Nephron (organoid): ENCODE data around the gene IGDCC3.

Experiments used
- H3K27ac Mint-ChIP-seq, 3 experiments: 2 replicates each; pipeline ENCODE4 v1.8.0; 2020; ENCODE audit warnings: mixed read lengths in 3 of 3, mild to moderate bottlenecking in 2 of 3, moderate library complexity in 1 of 3
- H3K27me3 Mint-ChIP-seq: 2 replicates; pipeline ENCODE4 v1.8.0; 2021; ENCODE audit warnings: low read depth, mild to moderate bottlenecking, moderate library complexity, mixed read lengths
- H3K36me3 Mint-ChIP-seq: 2 replicates; pipeline ENCODE4 v1.8.0; 2020; ENCODE audit warnings: low read depth, mixed read lengths
- H3K4me1 Mint-ChIP-seq: 2 replicates; pipeline ENCODE4 v1.8.0; 2020; ENCODE audit warnings: mixed read lengths
- H3K4me3 Mint-ChIP-seq, 3 experiments: 2 replicates each; pipeline ENCODE4 v1.8.0; 2020; ENCODE audit warnings: mild to moderate bottlenecking in 3 of 3, mixed read lengths in 3 of 3, moderate library complexity in 2 of 3
- H3K9me3 Mint-ChIP-seq: 2 replicates; pipeline ENCODE4 v1.8.0; 2020; ENCODE audit warnings: mixed read lengths
- TF ChIP-seq, protein P1 (sequence below), 3 experiments: fragments of 200-600 bp; sonication (generic); IDR thresholded peaks; one replicate each; pipeline ENCODE4 v1.5.0; 2021; ENCODE audit warnings: antibody characterized with exemption in 3 of 3; ENCODE audit not compliant: unreplicated experiment in 3 of 3

IGDCC3 gene

DNA sequence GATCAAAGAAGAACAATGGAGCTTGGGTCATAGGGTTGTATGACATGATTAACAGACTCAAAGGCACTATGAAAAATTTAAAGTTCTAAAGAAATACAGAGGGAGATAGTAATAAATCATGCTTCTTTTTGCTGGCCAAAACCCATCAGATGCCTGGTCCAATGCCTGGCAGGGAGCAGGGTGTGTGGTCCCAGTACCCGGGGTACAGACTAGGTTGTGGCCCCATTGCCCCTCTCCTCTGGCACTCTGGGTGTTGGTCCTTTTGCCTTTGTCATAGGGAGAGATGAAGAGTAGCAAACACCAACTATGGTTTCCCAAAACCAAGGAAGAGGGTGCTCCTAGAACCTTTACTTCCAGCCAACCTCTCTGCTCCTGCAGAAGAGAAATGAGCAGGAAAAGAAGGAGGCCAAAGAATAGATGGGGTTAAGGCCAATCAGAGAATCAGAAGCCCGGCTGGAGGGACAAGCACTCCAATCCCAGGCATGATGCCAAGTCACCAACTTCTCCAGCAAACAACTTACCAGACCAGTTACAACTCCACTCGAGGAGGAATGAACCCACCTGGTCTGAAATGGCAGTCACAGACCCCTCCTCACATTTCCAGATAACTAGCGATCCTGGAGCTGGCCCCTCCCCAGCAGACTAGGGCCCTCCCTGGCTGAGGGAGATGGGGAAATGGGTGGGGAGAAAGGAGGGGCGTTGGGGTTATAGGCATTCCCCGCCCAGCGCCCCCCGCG is 1.8 kb downstream of the IGDCC3 start:
- Mint-ChIP-seq H3K4me3 (peak overlapping the region; percentile 87 to 97 (median 89)), H3K27ac (peak overlapping the region; percentile 21 to 89 (median 86)), H3K36me3 (peaks cover 29% of the 10 kb centered on the region), H3K27me3 (peaks cover 29% of the 10 kb centered on the region), H3K9me3 (no peaks in the 10 kb centered on the region), H3K4me1 (peaks cover 33% of the 10 kb centered on the region)
- TF ChIP-seq, protein P1, sequence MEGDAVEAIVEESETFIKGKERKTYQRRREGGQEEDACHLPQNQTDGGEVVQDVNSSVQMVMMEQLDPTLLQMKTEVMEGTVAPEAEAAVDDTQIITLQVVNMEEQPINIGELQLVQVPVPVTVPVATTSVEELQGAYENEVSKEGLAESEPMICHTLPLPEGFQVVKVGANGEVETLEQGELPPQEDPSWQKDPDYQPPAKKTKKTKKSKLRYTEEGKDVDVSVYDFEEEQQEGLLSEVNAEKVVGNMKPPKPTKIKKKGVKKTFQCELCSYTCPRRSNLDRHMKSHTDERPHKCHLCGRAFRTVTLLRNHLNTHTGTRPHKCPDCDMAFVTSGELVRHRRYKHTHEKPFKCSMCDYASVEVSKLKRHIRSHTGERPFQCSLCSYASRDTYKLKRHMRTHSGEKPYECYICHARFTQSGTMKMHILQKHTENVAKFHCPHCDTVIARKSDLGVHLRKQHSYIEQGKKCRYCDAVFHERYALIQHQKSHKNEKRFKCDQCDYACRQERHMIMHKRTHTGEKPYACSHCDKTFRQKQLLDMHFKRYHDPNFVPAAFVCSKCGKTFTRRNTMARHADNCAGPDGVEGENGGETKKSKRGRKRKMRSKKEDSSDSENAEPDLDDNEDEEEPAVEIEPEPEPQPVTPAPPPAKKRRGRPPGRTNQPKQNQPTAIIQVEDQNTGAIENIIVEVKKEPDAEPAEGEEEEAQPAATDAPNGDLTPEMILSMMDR (IDR thresholded peaks at IDR 0.05; ENCODE audit: unreplicated experiment in 3 of 3) = no peak

GRCh38 chr15:65374821-65375401 is 2.9 kb downstream of the IGDCC3 start:
- peak overlapping the region; percentile 61 to 97 (median 89) for H3K4me3 Mint-ChIP-seq
- TF ChIP-seq, protein P1 (IDR thresholded peaks at IDR 0.05; ENCODE audit: unreplicated experiment in 3 of 3) = no peak
- H3K9me3 Mint-ChIP-seq = no peaks in the 10 kb centered on the region
- H3K4me1 Mint-ChIP-seq = peaks cover 29% of the 10 kb centered on the region
- H3K27ac Mint-ChIP-seq = no peak overlapping the region
- peaks cover 29% of the 10 kb centered on the region for H3K36me3 Mint-ChIP-seq
- H3K27me3 Mint-ChIP-seq = peaks cover 25% of the 10 kb centered on the region

GRCh38 chr15:65374334-65374733 is 3.5 kb downstream of the IGDCC3 start:
- peaks cover 25% of the 10 kb centered on the region for H3K27me3 Mint-ChIP-seq
- TF ChIP-seq, protein P1 (IDR thresholded peaks at IDR 0.05; ENCODE audit: unreplicated experiment in 3 of 3) = no peak
- peak overlapping the region in 1 of 3 experiments; percentile 16 for H3K4me3 Mint-ChIP-seq
- H3K9me3 Mint-ChIP-seq = no peaks in the 10 kb centered on the region
- peaks cover 33% of the 10 kb centered on the region for H3K4me1 Mint-ChIP-seq
- no peak overlapping the region for H3K27ac Mint-ChIP-seq
- peaks cover 29% of the 10 kb centered on the region for H3K36me3 Mint-ChIP-seq

DNA sequence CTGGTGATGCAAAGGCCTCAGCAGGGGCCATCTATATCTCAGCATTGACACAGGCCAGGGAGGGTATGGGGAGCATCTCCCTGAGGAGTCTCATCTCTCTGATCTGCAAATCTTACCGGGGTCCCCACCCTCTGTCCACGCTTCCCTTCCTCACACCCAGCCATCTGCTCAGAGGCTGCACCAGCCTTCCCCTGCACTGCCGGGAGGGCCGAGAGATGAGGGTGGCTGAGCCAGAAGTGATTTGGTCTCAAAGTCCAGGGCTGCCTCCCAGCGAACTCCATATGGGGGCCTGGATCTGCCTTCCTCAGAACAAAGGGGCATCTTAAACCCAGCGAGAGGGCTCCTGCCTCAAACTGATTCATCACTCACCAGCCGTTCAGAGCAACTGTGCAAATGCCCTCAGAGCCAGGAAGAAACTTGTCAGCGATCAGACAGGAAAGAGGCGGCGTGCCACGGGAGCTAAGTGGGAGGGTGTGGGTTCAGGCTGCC is 4.6 kb downstream of the IGDCC3 start:
- Mint-ChIP-seq H3K27ac (peak overlapping the region in 1 of 3 experiments; percentile 55), H3K27me3 (peaks cover 25% of the 10 kb centered on the region), H3K36me3 (peaks cover 33% of the 10 kb centered on the region), H3K9me3 (no peaks in the 10 kb centered on the region), H3K4me1 (peaks cover 37% of the 10 kb centered on the region), H3K4me3 (peak overlapping the region in 2 of 3 experiments; percentile 32 to 49)
- TF ChIP-seq, protein P1 (IDR thresholded peaks at IDR 0.05; ENCODE audit: unreplicated experiment in 3 of 3) = no peak

GRCh38 chr15:65372787-65373067 is 5.1 kb downstream of the IGDCC3 start:
- peak overlapping the region in 1 of 3 experiments; percentile 19 for H3K4me3 Mint-ChIP-seq

More at GRCh38 chr15:65372787-65373067, 5.1 kb downstream of the IGDCC3 start:
- TF ChIP-seq, protein P1 (IDR thresholded peaks at IDR 0.05; ENCODE audit: unreplicated experiment in 3 of 3) = no peak
- peaks cover 42% of the 10 kb centered on the region for H3K4me1 Mint-ChIP-seq
- no peak overlapping the region for H3K27ac Mint-ChIP-seq
- peaks cover 25% of the 10 kb centered on the region for H3K27me3 Mint-ChIP-seq
- no peaks in the 10 kb centered on the region for H3K9me3 Mint-ChIP-seq
- H3K36me3 Mint-ChIP-seq = peaks cover 34% of the 10 kb centered on the region
